Measurements from ENCODE around the gene CLASP1.
"Not testable (repeated sequence)": the region's sequence is repeated elsewhere in the genome, so short reads cannot be mapped to it uniquely, and the experiment has no call there.

CLASP1 gene

GRCh38 chr2:121309323-121309722 lies 339.9 kb downstream of the CLASP1 start:
- TF ChIP-seq, protein P1, sequence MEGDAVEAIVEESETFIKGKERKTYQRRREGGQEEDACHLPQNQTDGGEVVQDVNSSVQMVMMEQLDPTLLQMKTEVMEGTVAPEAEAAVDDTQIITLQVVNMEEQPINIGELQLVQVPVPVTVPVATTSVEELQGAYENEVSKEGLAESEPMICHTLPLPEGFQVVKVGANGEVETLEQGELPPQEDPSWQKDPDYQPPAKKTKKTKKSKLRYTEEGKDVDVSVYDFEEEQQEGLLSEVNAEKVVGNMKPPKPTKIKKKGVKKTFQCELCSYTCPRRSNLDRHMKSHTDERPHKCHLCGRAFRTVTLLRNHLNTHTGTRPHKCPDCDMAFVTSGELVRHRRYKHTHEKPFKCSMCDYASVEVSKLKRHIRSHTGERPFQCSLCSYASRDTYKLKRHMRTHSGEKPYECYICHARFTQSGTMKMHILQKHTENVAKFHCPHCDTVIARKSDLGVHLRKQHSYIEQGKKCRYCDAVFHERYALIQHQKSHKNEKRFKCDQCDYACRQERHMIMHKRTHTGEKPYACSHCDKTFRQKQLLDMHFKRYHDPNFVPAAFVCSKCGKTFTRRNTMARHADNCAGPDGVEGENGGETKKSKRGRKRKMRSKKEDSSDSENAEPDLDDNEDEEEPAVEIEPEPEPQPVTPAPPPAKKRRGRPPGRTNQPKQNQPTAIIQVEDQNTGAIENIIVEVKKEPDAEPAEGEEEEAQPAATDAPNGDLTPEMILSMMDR (IDR thresholded peaks at IDR 0.05; ENCODE audit: control insufficient read depth, extremely low read depth, insufficient read depth) = no peak
- H3K4me3 ChIP-seq (ENCODE audit: low read depth, low read length) = no peak overlapping the region
- DNase-seq (ENCODE audit: low read depth) = no peak

GRCh38 chr2:121307048-121307447 lies 342.2 kb downstream of the CLASP1 start:
- no peak for DNase-seq (ENCODE audit: low read depth)
- TF ChIP-seq, protein P1 (IDR thresholded peaks at IDR 0.05; ENCODE audit: control insufficient read depth, extremely low read depth, insufficient read depth) = no peak
- H3K4me3 ChIP-seq (ENCODE audit: low read depth, low read length) = no peak overlapping the region

DNA sequence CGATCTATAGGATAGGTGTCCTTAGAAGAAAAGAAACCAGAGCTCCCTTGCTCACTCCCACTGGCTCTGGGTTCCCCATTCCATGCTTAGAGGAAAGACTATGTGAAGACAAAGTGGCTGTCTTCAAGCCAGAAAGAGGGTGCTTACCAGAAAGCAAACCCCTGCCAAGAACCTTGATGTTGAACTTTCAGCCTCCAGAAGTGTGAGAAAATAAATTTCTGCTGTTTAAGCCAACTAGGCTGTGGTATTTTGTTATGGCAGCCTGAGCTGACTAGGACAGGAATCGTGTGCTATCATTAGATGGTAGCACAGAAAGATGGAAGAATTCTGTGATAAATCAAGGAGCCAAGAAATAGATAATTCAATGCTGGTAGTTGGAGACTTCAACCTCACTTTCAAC lies 344.3 kb downstream of the CLASP1 start:
- H3K4me3 ChIP-seq (ENCODE audit: low read depth, low read length) = no peak overlapping the region
- DNase-seq (ENCODE audit: low read depth) = no peak
- TF ChIP-seq, protein P1 (IDR thresholded peaks at IDR 0.05; ENCODE audit: control insufficient read depth, extremely low read depth, insufficient read depth) = no peak

- H3K4me3 ChIP-seq (ENCODE audit: low read depth, low read length) = no peak overlapping the region
- TF ChIP-seq, protein P1 (IDR thresholded peaks at IDR 0.05; ENCODE audit: control insufficient read depth, extremely low read depth, insufficient read depth) = no peak
- DNase-seq (ENCODE audit: low read depth) = no peak
These were observed 345.6 kb downstream of the CLASP1 start for GRCh38 chr2:121303531-121304263.

- DNase-seq (ENCODE audit: low read depth); H3K4me3 ChIP-seq (ENCODE audit: low read depth, low read length): not testable (repeated sequence)
These were observed 348.1 kb downstream of the CLASP1 start for GRCh38 chr2:121301190-121301589.

- DNase-seq (ENCODE audit: low read depth) = no peak
- TF ChIP-seq, protein P1 (IDR thresholded peaks at IDR 0.05; ENCODE audit: control insufficient read depth, extremely low read depth, insufficient read depth) = no peak
- no peak overlapping the region for H3K4me3 ChIP-seq (ENCODE audit: low read depth, low read length)
These were observed 350.8 kb downstream of the CLASP1 start for GRCh38 chr2:121298476-121298875.

DNA sequence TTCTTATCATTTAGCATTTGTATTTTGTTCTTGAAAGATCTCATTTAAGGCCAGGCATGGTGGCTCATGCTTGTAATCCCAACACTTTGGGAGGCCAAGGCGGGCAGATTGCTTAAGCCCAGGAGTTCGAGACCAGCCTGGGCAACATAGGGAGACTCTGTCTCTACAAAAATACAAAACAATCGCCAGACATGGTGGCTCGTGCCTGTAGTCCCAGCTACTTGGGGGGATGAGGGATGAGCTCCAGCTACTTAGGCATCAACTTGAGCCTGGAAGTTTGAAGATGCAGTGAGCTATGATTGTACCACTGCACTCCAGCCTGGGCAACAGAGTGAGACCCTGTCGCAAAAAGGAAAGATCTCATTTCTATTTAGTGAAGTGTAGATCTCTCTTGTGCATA lies 351.4 kb downstream of the CLASP1 start:
- DNase-seq (ENCODE audit: low read depth); H3K4me3 ChIP-seq (ENCODE audit: low read depth, low read length): not testable (repeated sequence)

- DNase-seq (ENCODE audit: low read depth) = no peak
- H3K4me3 ChIP-seq (ENCODE audit: low read depth, low read length) = no peak overlapping the region
- TF ChIP-seq, protein P1 (IDR thresholded peaks at IDR 0.05; ENCODE audit: control insufficient read depth, extremely low read depth, insufficient read depth) = peak; percentile 63
These were observed 351.9 kb downstream of the CLASP1 start for GRCh38 chr2:121297217-121297830.

Measured in LNCaP clone FGC (cell line).